Cardiac muscle cell (in vitro differentiated cells and primary cell): ENCODE results near the gene IFFO2. TPM values are rescaled to one million over a fixed set of nuclear protein-coding genes. Genes with fewer than 3 reads are reported as not detected.

ENCODE experiments used
- DNase-seq, 2 donors: peaks; one replicate each; pipeline versions ENCODE4 v3.0.0 to v3.0.0-alpha.2; 2010 to 2017; ENCODE audit warnings: low read depth in 1 of 2, low spot score in 1 of 2
- H3K27ac ChIP-seq: fragments of 200-600 bp; sonication (generic); 2 replicates; pipeline ENCODE4 v1.5.1; 2016
- H3K27me3 ChIP-seq: fragments of 200-600 bp; sonication (generic); 2 replicates; pipeline ENCODE4 v1.6.0; 2016; ENCODE audit warnings: control low read depth
- H3K36me3 ChIP-seq: fragments of 200-600 bp; sonication (generic); 2 replicates; pipeline ENCODE4 v1.5.1; 2016; ENCODE audit warnings: control low read depth
- H3K4me1 ChIP-seq: fragments of 200-600 bp; sonication (generic); 2 replicates; pipeline ENCODE4 v1.8.1; 2017; ENCODE audit warnings: low read depth, mild to moderate bottlenecking, mixed run types
- H3K4me3 ChIP-seq: fragments of 200-600 bp; sonication (generic); 2 replicates; pipeline ENCODE4 v1.5.1; 2016; ENCODE audit warnings: mild to moderate bottlenecking
- H3K9me3 ChIP-seq: fragments of 200-600 bp; sonication (generic); 2 replicates; pipeline ENCODE4 v1.5.1; 2017; ENCODE audit warnings: low read depth, mild to moderate bottlenecking, control low read depth
- polyA plus RNA-seq: library from polyadenylated mRNA; unstranded; fragments of >200 nt; fragmentation: Nextera tagmentation; extraction: Ambion mirVana; gene quantifications from 2 replicates; pipeline ENCODE4 v1.2.1, GENCODE V29; 2016
- total RNA-seq: library from RNA; depleted of rRNA; stranded (reverse); fragments of >200 nt; gene quantifications from 2 replicates; pipeline ENCODE4 v1.2.3, GENCODE V29; 2016
- TF ChIP-seq, protein P1 (sequence below): IDR thresholded peaks from 2 replicates; pipeline ENCODE4 v1.5.1; 2012; ENCODE audit warnings: low read depth, mild to moderate bottlenecking, low read length

Gene IFFO2
- total and polyA plus RNA-seq, 2 experiments from 2014 or later, result 0.78 to 18.5 TPM

DNA sequence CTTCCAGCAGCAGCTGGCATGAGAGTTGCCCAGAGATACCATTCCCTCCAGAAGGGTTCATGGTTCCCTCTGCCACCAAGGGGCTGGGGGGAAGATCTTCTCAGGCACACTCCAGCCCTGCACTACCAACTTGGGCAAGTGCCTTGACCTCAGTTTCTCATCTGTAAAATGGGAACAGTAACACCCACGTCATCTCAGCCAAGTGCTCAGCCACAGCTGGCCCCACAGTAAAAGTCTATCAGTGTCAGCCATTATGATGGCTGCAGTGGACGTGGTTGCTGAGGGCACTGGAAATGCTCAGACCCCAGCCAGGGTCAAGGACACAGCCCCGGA is 80.7 kb downstream of the IFFO2 start:
- H3K9me3 ChIP-seq, result no peaks in the 10 kb centered on the region
- no peak for DNase-seq
- no peaks in the 10 kb centered on the region for H3K27me3 ChIP-seq
- H3K4me3 ChIP-seq, result no peak overlapping the region
- no peak overlapping the region for H3K27ac ChIP-seq
- H3K36me3 ChIP-seq, result peaks cover 7% of the 10 kb centered on the region
- H3K4me1 ChIP-seq, result no peaks in the 10 kb centered on the region
- TF ChIP-seq, protein P1, sequence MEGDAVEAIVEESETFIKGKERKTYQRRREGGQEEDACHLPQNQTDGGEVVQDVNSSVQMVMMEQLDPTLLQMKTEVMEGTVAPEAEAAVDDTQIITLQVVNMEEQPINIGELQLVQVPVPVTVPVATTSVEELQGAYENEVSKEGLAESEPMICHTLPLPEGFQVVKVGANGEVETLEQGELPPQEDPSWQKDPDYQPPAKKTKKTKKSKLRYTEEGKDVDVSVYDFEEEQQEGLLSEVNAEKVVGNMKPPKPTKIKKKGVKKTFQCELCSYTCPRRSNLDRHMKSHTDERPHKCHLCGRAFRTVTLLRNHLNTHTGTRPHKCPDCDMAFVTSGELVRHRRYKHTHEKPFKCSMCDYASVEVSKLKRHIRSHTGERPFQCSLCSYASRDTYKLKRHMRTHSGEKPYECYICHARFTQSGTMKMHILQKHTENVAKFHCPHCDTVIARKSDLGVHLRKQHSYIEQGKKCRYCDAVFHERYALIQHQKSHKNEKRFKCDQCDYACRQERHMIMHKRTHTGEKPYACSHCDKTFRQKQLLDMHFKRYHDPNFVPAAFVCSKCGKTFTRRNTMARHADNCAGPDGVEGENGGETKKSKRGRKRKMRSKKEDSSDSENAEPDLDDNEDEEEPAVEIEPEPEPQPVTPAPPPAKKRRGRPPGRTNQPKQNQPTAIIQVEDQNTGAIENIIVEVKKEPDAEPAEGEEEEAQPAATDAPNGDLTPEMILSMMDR, result no peak

DNA sequence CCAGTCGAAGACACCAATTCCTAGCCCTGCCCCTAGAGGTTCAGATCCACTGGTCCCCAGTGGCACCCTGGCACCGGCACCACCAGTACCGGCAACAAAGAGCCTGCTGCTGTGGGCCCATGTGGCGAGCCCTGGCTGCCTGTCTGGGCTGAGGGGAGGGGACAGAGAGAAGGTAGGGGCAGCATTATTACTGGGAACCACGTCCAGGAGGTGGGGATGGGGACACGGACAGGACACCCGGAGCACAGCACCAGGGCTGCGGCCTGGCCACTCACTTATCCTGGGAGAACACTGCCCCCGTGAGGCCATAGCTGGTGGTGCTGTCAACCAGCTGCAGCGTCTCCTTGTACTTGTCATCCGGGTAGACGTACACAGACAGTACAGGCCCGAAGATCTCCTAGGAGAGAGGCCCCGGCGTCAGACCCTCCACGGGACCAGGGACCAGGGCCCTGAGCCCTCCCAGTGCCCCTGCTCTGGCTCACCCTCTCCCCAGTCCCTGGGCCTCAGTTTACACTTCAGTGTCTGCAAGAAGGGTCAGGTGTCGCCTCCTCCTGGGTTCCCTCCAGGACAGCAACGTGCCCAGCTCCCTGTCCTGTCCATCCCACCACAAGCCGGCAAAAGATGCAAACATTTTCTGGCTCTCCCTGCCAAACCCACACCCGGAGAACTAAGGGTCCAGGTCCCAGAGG is 81.2 kb downstream of the IFFO2 start:
- H3K4me3 ChIP-seq, result no peak overlapping the region
- peak; percentile 84 to 91 for DNase-seq
- TF ChIP-seq, protein P1, result peak; percentile 88
- no peaks in the 10 kb centered on the region for H3K4me1 ChIP-seq
- no peaks in the 10 kb centered on the region for H3K27me3 ChIP-seq
- H3K36me3 ChIP-seq, result peaks cover 7% of the 10 kb centered on the region
- no peaks in the 10 kb centered on the region for H3K9me3 ChIP-seq
- no peak overlapping the region for H3K27ac ChIP-seq

DNA sequence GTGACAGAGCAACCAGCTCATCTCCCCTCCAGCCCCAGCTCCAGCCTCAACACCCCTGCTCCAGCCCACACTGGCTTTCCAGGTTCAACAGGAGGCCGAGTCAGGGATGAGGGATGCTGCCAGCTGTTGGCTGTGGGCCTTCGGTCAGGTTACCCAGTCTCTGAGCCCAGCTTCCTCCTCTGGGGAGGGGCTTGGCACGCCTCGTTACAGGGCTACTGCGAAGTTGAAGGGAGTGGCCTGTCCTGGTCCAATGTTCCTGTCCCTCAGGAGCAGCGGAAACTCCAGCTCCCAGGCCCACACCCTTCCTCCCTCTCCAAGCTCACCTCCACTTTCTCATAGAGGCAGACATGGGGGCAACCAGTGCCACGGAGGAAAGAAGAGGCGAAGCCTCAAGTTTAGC is 81.9 kb downstream of the IFFO2 start:
- TF ChIP-seq, protein P1, result no peak
- Histone ChIP-seq H3K4me1 (no peaks in the 10 kb centered on the region), H3K9me3 (no peaks in the 10 kb centered on the region), H3K36me3 (peaks cover 7% of the 10 kb centered on the region), H3K27me3 (no peaks in the 10 kb centered on the region), H3K4me3 (no peak overlapping the region), H3K27ac (no peak overlapping the region)
- no peak for DNase-seq

DNA sequence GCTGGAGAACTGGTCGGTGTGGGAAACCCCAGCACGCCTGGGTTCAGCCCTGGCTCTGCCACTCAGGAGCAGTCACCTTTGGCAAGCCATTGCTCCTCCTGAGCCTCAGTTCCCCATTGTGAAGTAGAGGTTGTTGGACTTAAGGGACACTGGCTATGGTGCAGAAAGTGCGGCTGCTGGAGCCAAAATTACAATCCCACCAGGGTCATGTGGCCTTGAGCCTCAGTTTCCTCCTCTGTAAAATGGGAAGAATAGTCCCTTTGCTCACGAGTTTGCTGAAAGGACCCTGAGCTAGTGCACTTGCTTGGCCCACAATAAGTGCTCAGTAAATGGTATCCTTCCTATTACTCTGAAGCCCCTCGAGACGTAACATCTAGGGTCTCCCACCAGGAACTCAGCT is 82.4 kb downstream of the IFFO2 start:
- no peak overlapping the region for H3K27ac ChIP-seq

DNA sequence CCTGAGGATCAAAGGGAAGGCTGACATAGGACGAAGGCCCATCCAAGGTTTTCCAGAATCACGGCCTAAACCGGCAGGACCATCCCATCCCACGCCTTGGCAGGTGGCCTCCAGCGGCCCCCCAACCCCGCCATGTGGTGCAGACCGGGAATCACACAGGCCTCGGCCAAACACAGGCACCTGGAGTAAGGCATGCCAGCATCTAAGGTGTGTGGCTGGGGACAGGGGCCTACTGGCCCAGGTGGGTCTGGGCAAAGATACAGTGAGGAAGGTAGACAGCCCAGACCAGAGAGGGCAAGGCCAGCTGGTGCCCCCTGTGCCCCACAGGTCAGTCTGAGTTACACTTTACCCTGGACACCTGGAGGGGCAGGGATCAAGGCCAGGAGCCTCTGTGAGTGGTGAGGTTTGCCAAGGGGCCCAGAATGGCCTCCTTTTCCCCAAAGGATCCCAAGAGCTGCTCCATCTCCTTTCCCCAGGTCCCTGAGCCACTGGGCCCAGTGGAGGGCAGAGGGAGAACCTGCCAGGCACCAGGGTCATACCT is 84.3 kb downstream of the IFFO2 start:
- no peaks in the 10 kb centered on the region for H3K4me1 ChIP-seq
- no peak overlapping the region for H3K4me3 ChIP-seq
- TF ChIP-seq, protein P1, result no peak
- H3K27ac ChIP-seq, result no peak overlapping the region
- no peaks in the 10 kb centered on the region for H3K27me3 ChIP-seq
- no peaks in the 10 kb centered on the region for H3K9me3 ChIP-seq
- no peak for DNase-seq
- H3K36me3 ChIP-seq, result peaks cover 7% of the 10 kb centered on the region

More for the DNA sequence above, 82.4 kb downstream of the IFFO2 start:
- H3K36me3 ChIP-seq, result peaks cover 7% of the 10 kb centered on the region
- no peak overlapping the region for H3K4me3 ChIP-seq
- H3K4me1 ChIP-seq, result no peaks in the 10 kb centered on the region
- DNase-seq, result no peak
- TF ChIP-seq, protein P1, result no peak
- no peaks in the 10 kb centered on the region for H3K27me3 ChIP-seq
- H3K9me3 ChIP-seq, result no peaks in the 10 kb centered on the region
